HCEC 1CT (cell line): ENCODE data around the gene IER5.

Experiments used
- DNase-seq: peaks from one replicate; pipeline ENCODE4 v3.0.0-alpha.2; 2017

IER5 gene

GRCh38 chr1:181135815-181136737, 47.6 kb downstream of the IER5 start:
- DNase-seq = peak; percentile 94

- no peak for DNase-seq
Observed at GRCh38 chr1:181136738-181137122, 48.2 kb downstream of the IER5 start.

- DNase-seq = no peak
Observed at GRCh38 chr1:181137217-181137743, 48.8 kb downstream of the IER5 start.

GRCh38 chr1:181139631-181140061, 51.1 kb downstream of the IER5 start:
- peak; percentile 81 for DNase-seq

GRCh38 chr1:181140398-181140797, 51.9 kb downstream of the IER5 start:
- peak; percentile 41 for DNase-seq

- no peak for DNase-seq
Observed at GRCh38 chr1:181140891-181141290, 52.4 kb downstream of the IER5 start.

- DNase-seq = peak; percentile 78
Observed at GRCh38 chr1:181141431-181141910, 53.0 kb downstream of the IER5 start.
